Kidney epithelial cell (primary cell): ENCODE measurements around the gene TDRD7. TPM values are rescaled to one million over a fixed set of nuclear protein-coding genes. Genes with fewer than 3 reads are reported as not detected.
"Not testable (repeated sequence)": the region's sequence is repeated elsewhere in the genome, so short reads cannot be mapped to it uniquely, and the experiment has no call there.

Experiments used
- DNase-seq: peaks from one replicate; pipeline ENCODE4 v3.0.0-alpha.2; 2010; ENCODE audit warnings: low read depth
- H3K27me3 ChIP-seq: 2 replicates; pipeline ENCODE4 v1.6.0; 2011; ENCODE audit warnings: low read length; ENCODE audit not compliant: control insufficient read depth, insufficient read depth
- H3K36me3 ChIP-seq: 2 replicates; pipeline ENCODE4 v1.5.1; 2011; ENCODE audit warnings: low read length; ENCODE audit not compliant: control insufficient read depth, insufficient read depth
- H3K4me3 ChIP-seq: 2 replicates; pipeline ENCODE4 v1.5.1; 2011; ENCODE audit warnings: low read depth, mild to moderate bottlenecking, control low read depth, low read length
- CTCF ChIP-seq: IDR thresholded peaks from 2 replicates; pipeline ENCODE4 v1.5.1; 2011; ENCODE audit warnings: mild to moderate bottlenecking, moderate library complexity, low read length, control low read depth, inconsistent platforms; ENCODE audit not compliant: insufficient read depth, poor library complexity, severe bottlenecking
- total RNA-seq: library from RNA; depleted of rRNA; stranded (reverse); fragments of >200 nt; gene quantifications from 2 replicates; pipeline ENCODE4 v1.2.3, GENCODE V29; 2015

The TDRD7 gene
- total RNA-seq, 1 donor from 2014 or later: 8.3 TPM

- no peaks in the 10 kb centered on the region for H3K36me3 ChIP-seq
- H3K27me3 ChIP-seq: no peaks in the 10 kb centered on the region
- H3K4me3 ChIP-seq: no peak overlapping the region
- no peak for DNase-seq
- no peak for TF ChIP-seq CTCF
These were observed 29.8 kb downstream of the TDRD7 start for GRCh38 chr9:97441729-97442128.

GRCh38 chr9:97445119-97445701 lies 33.3 kb downstream of the TDRD7 start:
- Histone ChIP-seq H3K27me3 (no peaks in the 10 kb centered on the region), H3K36me3 (no peaks in the 10 kb centered on the region), H3K4me3 (no peak overlapping the region)
- TF ChIP-seq CTCF: no peak
- no peak for DNase-seq

GRCh38 chr9:97447001-97447400 lies 35.1 kb downstream of the TDRD7 start:
- no peak for DNase-seq
- H3K36me3 ChIP-seq: no peaks in the 10 kb centered on the region
- H3K27me3 ChIP-seq: no peaks in the 10 kb centered on the region
- TF ChIP-seq CTCF: no peak
- no peak overlapping the region for H3K4me3 ChIP-seq

- H3K4me3 ChIP-seq, H3K36me3 ChIP-seq, DNase-seq, H3K27me3 ChIP-seq: not testable (repeated sequence)
These were observed 41.7 kb downstream of the TDRD7 start for GRCh38 chr9:97453573-97453972.

GRCh38 chr9:97456841-97457240 lies 44.9 kb downstream of the TDRD7 start:
- not testable (repeated sequence) for DNase-seq, H3K36me3 ChIP-seq, H3K27me3 ChIP-seq, H3K4me3 ChIP-seq

- H3K4me3 ChIP-seq: no peak overlapping the region
- no peaks in the 10 kb centered on the region for H3K36me3 ChIP-seq
- H3K27me3 ChIP-seq: no peaks in the 10 kb centered on the region
- no peak for TF ChIP-seq CTCF
- DNase-seq: no peak
These were observed 47.4 kb downstream of the TDRD7 start for GRCh38 chr9:97459326-97459725.

GRCh38 chr9:97462159-97462558 lies 50.3 kb downstream of the TDRD7 start:
- H3K4me3 ChIP-seq: no peak overlapping the region
- H3K36me3 ChIP-seq: no peaks in the 10 kb centered on the region
- TF ChIP-seq CTCF: no peak
- DNase-seq: no peak
- no peaks in the 10 kb centered on the region for H3K27me3 ChIP-seq
